Hypothalamus (tissue), 51 donors: ENCODE results near the gene PLEK2.
"Not testable (repeated sequence)": the region's sequence is repeated elsewhere in the genome, so short reads cannot be mapped to it uniquely, and the experiment has no call there.

Experiments
- DNase-seq, 51 donors: peaks; one replicate each; lab custom pipeline; 2025; lab: John Stamatoyannopoulos, UW

The PLEK2 gene

DNA sequence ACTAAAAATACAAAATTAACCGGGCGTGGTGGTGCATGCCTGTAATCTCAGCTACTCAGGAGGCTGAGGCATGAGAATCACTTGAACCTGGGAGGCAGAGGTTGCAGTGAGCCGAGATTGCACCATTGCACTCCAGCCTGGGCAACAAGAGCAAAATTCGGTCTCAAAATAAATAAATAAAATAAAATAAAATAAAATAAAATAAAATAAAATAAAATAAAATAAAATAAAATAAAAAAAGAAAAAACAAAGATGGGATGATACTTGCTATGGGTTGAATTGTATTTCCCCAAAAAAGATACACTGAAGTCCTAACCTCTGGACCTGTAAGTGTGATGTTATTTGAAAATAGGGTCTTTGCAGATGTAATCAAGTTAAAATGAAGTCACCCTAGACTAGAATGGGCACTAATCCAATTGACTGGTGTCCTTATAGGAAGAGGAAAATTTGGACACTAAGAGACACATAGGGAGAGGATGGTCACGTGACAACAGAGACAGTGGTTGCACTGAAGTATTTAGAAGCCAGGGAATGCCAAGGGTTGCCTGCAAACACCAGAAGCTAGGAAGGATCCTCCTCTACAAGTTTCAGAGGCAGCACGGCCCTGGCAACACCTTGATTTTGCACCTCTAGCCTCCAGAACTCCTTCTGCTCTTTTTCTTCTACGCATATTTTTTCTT, 3.7 kb downstream of the PLEK2 start:
- DNase-seq = not testable (repeated sequence)

DNA sequence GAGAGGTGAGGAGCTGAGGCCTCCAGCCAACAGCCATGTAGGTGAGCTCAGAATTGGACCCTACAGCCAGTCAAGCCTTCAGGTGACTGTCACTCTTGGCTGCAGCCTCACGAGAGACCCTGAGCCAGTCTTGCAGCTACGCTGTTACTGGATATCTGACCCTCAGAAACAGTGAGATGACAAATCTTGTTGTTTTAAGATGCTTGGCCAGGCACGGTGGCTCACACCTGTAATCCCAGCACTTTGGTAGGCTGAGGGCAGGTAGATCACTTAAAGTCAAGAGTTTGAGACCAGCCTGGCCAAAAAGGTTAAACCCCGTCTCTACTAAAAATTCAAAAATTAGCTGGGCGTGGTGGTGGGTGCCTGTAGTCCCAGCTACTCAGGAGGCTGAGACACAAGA, 6.2 kb downstream of the PLEK2 start:
- no peak for DNase-seq

DNA sequence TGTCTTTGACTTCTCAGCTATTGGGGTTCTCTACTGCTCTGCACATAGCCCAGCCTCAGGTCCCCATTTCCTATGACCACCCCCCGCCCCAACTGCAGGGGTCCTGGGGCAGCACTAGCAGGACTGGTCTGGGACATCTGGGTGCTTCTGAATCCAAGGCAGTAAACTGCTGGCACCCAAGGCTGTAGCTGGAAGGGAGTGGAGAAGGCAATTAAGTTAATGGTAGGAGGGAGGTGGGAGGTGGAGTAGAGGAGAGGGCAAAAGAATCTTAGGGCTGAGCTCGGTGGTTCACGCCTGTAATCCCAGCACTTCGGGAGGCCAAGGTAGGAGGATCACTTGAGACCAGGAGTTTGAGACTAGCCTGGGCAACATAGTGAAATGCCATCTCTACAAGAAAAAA, 11.5 kb downstream of the PLEK2 start:
- no peak for DNase-seq

DNA sequence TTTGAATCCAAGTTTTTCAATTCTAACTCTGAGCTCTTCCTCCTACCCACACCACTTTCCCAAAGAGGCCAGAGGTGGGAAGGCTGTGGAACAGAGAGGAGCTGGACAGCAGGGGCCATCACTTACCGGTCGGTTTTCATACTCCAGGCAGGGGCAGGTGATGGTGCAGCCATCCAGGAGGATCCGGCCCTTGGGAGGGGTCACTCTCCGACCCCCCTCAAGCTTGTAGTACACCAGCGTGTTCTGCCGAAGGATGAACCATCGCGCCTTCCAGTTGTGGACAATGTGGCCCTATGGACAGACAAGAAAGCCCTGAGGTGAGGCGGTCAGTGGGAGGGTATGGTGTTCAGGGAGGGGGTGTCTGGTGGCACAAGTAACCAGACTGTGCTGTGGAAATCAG, 14.4 kb downstream of the PLEK2 start:
- no peak for DNase-seq

DNA sequence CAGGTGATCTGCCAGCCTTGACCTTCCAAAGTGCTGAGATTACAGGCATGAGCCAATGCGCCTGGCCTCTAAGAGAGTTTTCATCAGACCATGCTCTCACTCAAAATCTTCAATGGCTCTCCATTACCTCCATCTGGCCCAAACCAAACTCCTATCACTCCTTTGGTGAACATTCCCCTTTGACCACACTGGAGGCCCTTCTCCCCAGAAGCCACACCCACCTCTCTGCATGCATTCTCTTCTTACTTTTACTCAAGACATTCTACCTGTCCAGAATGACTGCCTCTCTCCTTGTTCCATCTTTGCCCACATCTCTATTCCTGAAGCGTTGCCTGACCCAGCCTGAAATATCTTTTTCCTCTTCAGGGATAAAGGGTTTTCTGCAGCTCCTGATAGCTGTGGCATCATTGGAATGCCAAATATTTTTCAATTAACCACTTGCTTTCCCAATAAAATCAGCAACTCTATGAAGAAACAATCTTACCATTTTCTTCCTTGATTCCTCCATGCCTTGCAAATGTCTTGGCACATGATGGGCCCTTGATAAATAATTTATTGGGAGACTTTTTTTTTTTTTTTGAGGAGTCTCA, 15.5 kb downstream of the PLEK2 start:
- DNase-seq = no peak

DNA sequence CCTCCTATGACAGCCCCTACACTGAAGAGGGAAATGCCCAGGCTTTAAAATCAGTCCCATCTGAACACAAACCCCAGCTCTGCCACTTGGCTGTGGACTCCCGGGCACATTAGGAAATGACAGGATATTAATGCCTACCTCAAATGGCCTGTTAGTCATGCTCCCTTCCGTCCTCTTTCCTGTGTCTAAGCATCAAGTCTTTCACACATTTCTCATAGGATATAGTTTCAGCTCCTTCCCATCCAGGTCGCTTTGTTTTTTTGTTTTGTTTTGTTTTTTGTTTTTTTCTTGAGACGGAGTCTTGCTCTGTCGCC, 16.1 kb downstream of the PLEK2 start:
- no peak for DNase-seq

DNA sequence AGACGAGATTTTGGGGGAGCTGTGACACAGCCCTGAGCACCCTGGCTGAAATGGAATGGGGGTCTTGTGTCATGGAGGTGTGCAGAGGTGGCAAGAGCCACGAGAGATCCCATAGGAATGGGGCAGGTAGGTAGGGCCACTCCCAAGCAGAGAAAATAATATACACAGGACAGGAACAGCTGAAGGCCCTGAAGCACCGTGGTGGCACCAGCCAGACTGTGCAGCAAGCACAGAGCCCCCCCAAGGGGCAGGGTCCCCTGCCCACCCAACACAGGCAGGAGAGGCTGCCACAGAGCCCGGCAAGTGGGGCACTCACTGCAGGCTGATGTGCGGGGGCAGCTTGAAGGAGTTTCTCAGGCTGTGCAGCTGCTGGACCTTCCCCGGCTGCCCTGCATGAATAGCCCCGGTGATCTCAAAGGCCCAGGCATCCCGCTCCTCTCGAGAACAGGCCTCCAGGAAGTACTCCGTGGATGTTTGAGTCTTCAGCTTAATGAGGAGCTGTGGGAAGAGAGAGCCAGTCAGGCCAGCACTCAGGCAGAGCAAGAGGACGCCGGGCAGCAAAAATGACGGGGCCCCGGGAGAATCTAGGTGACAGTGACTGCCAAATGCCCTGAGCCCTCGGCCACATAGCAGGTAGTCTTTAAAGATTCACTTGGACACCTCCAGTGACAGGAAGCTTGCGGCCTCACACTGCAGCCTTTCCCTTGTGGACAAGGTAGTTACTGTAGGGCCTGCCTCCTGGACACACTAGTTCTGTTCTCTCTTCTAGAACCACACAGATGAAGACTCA, 16.7 kb downstream of the PLEK2 start:
- DNase-seq = no peak

DNA sequence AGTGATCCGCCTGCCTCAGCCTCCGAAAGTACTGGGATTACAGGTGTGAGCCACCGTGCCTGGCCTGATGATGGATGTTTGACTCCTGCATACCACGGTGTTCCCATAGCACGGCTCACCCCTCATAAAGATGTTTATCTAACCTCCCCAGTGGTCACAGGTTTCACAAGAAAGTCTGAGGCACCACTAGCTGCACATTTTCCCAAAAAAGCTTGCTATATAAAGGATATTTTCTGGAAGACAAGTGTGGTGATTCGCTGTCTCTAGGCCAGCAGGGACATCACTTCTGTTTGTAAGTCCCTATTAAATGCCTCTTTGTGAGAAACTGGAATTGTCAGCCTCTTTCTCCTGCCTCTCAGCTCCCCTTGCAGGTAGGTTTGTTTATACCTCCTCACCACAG, 18.3 kb downstream of the PLEK2 start:
- DNase-seq = no peak

DNA sequence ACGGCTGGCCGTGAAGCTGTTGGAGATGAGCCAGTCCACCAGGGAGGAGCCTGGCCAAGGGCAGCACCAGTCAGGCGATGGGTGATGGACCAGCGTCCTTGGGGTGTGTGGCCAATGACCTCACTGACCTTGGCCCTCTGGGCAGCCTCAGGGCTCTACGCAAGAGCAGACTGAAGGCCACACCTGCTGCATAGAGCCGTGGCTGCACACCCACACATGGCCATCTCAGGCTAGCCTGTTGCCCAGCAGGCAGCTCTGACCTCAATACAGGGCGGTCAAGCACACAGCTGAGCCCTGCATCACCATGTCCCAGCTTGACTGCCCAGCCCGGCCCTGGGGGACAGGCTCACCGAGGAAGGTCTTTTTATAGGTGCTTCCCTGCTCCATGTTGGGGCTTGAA, 19.2 kb downstream of the PLEK2 start:
- no peak for DNase-seq

DNA sequence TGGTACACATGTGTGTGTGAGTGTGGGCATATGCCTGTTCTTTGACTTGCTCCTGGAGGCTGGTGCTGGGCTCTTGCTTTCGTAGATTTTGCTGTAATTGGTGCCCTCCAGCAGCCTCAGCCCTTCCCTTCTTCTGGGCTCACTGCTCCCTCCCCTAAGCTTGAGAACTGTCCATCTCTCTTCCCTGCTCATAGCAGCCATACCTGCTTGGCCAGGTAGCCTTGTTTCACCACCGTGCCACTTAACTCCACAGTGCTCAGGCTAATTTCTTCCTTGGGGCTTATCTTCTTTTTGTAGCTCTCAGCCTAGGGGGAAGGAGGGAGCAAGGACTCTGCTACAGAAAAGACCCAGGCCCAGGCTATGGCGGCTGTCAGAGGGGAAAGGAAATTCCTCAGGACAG, 19.8 kb downstream of the PLEK2 start:
- no peak for DNase-seq

DNA sequence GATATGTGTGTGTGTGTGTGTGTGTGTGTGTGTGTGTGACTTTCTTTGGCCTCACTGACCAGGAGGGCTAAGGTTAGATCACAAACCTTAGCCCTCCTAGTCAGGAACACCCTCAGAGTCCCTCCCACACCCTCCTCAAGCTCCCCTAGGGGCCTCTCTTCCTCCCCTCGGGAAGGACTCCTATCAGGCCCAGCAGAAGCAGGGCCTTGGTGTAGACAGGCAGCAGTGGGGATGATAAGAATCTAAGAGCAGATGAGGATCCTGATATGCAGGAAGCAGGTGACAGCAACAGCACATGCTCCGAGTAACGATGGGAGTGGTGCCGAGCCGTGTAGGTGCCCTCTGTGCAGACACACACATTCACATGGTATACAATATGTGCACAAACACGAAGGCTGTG, 20.7 kb downstream of the PLEK2 start:
- DNase-seq = no peak

DNA sequence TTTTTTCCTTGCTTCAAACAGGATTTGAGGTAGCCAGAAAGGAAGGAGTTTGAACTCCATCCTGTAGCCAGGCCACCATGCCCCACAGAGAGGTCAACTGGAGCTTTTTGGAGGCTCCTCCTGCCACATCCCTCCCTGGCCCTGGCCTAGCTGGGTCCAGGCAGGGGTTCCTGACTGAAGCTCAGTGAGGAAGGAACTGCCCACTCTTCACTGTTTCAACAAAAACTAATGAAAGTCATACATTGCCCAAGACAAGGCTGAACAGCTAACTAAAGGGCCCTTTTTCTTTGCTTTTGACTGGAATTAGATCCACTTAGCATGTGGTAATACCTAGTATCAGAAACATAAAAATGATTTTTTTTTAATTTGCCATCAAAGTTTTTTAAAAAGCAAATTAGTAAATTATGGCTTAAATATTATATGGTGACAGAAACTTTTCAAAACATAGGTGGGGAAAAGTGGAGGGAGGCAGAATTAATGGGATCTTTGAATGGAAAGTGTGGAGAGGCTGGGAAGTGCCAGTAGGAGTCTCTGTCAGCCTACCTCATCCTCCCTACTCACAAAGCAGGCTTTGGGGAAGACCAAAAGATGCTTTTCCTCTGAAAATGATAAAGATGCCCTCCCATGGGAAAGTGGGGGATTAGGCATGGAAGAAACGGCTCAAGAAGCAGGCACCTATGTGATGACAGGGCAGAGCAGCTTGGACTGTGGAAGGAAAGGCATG, 22.0 kb downstream of the PLEK2 start:
- DNase-seq = no peak

DNA sequence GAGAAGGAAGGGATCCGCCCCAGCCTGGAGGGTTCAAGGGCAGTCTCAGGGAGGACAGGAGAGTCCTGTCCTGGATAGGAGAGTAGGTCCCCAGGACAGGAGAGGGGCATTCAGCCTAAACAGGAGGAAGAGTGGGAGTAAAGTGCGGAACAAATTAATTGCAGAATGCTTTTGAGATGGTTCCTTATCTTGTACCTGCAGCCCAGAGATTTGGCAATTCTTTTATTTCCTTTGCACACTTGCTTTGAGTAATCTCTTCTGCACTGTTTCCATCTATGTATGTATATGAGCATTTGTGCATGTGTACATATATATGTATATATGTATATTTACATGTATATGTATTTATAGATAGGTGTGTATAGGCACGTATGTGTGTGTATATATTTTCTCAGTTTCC, 22.7 kb downstream of the PLEK2 start:
- DNase-seq = no peak

DNA sequence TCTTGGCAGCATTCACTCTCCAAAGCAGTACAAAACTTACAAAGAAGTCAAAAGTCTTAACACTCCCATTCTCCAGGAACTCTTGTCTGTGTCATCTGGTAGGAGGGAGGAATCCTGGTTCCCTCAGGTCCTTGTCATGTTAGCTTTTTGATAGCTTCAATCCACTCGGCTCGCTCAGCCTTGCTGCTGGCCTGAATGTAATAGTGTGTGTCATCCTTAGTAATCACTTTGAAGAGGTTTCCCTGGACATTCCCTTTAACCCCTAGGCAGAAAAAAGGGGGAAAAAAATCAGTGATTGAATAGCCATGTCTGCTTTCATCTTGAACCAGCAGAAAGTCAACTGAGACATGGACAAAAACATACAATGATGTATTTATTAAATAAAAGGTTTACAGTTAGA, 24.8 kb downstream of the PLEK2 start:
- DNase-seq = no peak

DNA sequence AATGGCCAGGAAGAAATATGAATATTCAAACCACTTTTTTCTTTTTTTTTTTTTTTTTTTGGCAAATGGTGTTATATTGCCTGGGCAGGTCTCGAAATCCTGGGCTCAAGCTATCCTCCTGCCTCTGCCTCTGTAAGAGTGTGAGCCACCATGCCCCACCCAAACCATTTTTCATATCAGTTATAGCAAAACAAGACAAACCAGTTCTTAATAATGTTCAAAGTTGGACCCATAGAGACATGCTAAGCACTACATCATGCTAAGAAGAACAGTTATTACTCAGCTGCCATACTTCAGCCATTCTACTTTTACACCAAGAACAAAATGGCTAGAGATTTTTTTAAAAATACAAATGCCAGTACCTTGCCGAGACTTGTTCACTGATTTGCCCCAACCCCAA, 26.3 kb downstream of the PLEK2 start:
- DNase-seq = no peak

DNA sequence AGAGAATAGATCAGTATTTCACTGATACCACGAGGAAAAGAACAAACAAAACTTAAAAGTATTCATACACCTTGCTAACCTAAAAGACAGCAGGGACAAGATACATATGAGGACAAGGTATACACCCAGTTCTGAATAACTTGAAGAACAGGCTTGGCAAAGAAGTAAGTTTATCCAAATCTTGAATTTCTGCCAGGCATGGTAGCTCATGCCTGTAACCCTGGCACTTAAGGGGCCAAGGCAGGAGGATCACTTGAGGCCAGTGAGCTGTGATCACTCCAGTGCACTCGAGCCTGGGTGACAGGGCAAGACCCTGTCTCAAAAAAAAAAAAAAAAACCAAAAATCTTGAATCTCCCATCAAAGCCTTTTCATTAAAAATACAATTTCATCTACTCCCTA, 26.8 kb downstream of the PLEK2 start:
- no peak for DNase-seq

DNA sequence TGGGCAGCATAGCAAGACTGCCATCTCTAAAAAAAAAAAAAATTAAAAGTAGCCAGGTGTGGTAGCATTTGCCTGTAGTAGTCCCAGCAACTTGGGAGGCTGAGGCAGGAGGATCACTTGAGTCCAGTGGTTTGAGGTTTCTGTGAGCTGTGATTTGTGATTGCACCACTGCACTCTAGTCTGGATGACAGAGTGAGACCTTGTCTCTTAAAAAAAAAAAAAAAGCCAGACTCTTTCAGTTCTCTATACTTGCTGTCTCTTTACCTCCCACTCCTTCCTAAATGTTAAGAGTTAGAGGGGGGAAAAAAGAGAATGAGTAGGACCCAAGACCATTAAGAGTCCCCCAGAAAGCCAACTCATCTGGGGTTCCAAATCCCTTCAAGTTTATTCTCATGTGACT, 34.0 kb downstream of the PLEK2 start:
- DNase-seq = no peak

DNA sequence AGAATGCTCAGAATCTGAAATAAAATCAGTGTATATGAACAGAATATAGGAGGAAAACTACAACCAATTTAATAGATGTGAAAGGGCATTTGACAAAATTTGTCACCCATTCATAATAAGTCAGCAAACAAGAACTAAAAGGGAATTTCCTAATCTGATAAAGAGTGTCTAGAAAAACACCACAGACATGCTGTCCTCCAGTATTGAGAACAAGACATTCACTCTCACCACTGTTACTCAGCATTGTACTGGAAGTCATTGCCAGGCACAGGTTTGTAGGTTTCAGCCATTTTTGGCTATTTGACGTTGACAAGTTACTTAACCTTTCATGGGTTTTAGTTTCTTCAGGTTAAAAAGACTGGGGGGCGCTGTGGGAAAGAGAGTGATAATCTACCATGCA, 38.6 kb downstream of the PLEK2 start:
- no peak for DNase-seq

DNA sequence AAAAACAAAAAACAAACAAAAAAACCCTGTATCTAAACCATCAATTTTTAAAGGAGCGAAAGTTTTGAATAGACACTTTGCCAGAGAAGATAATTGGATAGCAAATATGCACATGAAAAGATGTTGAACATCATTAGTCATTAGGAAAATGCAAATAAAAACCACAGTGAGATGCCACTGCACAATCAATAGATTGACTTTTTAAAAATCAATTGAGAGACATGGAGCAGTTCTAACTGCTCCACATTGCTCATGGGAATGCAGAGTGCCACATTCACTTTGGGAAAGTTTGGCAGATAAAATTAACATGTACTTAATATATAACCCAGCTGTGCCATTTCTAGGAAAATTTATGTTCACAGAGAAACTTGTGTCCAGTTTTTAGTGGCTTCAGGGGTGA, 39.1 kb downstream of the PLEK2 start:
- no peak for DNase-seq

DNA sequence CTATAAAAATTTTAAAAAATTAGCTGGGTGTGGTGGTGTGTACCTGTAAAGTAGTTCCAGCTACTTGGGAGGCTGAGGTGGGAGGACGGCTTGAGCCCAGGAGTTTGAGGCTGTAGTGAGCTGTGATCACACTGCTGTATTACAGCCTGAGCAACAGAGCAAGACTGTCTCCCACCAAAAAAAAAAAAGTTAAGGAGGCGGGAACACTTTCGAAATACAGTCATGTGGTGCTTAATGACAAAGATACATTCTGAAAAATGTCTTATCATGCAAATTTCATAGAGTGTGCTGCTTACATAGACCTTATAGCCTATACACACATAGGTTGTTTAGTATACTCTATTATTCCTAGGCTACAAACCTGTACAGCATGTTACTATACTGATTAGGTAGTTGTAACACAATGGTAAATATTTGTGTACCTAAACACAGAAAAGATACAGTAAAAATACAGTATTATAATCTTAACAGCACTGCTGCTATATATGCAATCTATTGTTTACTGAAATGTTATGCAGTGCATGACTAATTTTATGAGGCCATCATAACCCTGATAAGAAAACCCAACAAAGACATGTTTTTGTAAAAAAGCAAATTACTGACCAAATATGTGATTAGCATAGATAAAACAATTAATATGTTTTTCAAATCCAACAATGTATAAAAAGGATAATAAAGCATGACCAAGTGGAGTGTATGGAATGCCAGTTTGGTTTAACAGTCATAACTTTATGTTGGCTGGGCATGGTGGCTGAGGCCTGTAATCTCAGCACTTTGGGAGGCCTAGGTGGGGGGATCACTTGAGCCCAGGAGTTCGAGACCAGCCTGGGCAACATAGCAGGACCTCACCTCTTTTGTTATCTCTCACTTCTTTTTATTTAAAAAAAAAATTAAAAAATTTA, 40.5 kb downstream of the PLEK2 start:
- no peak for DNase-seq

DNA sequence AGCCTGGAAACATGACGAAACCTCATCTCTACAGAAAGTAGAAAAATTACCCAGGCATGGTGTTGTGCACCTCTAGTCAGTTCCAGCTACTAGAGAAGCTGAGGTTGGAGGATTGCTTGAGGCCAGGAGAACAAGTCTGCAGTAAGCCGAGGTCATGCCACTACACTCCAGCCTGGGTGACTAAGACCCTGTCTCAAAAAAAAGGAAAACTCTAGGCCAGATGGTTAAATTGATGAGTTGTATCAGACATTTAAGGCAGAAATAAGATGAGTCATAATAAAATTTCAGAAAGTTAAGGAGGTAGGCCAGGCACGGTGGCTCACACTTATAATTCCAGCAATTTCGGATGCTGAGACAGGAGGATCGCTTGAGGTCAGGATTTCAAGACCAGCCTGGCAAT, 41.1 kb downstream of the PLEK2 start:
- no peak for DNase-seq
